Fibroblast of skin of scalp (primary cell): ENCODE results near the gene LENG9.
"Not testable (repeated sequence)": the region's sequence is repeated elsewhere in the genome, so short reads cannot be mapped to it uniquely, and the experiment has no call there.

Source experiments
- DNase-seq: peaks from one replicate; pipeline ENCODE4 v3.0.0-alpha.2; 2013

LENG9 gene

GRCh38 chr19:54459282-54460229 is 4.0 kb downstream of the LENG9 start:
- DNase-seq = no peak

- DNase-seq = no peak
Measured at GRCh38 chr19:54458648-54459281, 4.8 kb downstream of the LENG9 start.

GRCh38 chr19:54457773-54458647 is 5.6 kb downstream of the LENG9 start:
- DNase-seq = no peak

- no peak for DNase-seq
Measured at GRCh38 chr19:54456423-54457373, 6.9 kb downstream of the LENG9 start.

- DNase-seq = no peak
Measured at GRCh38 chr19:54455786-54456422, 7.7 kb downstream of the LENG9 start.

GRCh38 chr19:54454781-54455675 is 8.6 kb downstream of the LENG9 start:
- no peak for DNase-seq

- no peak for DNase-seq
Measured at GRCh38 chr19:54453921-54454780, 9.4 kb downstream of the LENG9 start.

GRCh38 chr19:54452626-54453025 is 11.0 kb downstream of the LENG9 start:
- no peak for DNase-seq

- no peak for DNase-seq
Measured at GRCh38 chr19:54451997-54452396, 11.6 kb downstream of the LENG9 start.

- no peak for DNase-seq
Measured at GRCh38 chr19:54451331-54451871, 12.2 kb downstream of the LENG9 start.

- no peak for DNase-seq
Measured at GRCh38 chr19:54449701-54450069, 13.9 kb downstream of the LENG9 start.

GRCh38 chr19:54448774-54449700 is 14.5 kb downstream of the LENG9 start, which contains the start of gene LENG8:
Gene LENG8 (plus strand): TSS chr19:54449199. CDS start chr19:54451345, 2,146 bp downstream.
- peak; percentile 98 for DNase-seq

- DNase-seq = peak; percentile 60
Measured at GRCh38 chr19:54448040-54448773, 15.4 kb downstream of the LENG9 start.

GRCh38 chr19:54446349-54446748 is 17.2 kb downstream of the LENG9 start:
- not testable (repeated sequence) for DNase-seq

GRCh38 chr19:54444737-54445136 is 18.8 kb downstream of the LENG9 start:
- no peak for DNase-seq

GRCh38 chr19:54440641-54441040 is 22.9 kb downstream of the LENG9 start:
- DNase-seq = no peak
